Measurements from ENCODE around the gene MAP2K3. TPM values are rescaled to one million over a fixed set of nuclear protein-coding genes. Genes with fewer than 3 reads are reported as not detected.

Gene MAP2K3
- total RNA-seq, 4 donors from 2014 or later, result 44.4 to 148 (median 59.6) TPM

- 91% methylated on average over 13 of the region's 13 CpGs; no CpG with 5 or more reads in 1 of the 2 donors for WGBS, 2 donors (ENCODE audit: low coverage in 1 of 2)
- H3K27ac ChIP-seq, result no peak overlapping the region
- intact Hi-C loops (cut with DNase I; ENCODE audit: low total_unique reads) (no loop called here), in situ Hi-C loops (cut with MboI; ENCODE audit: low pct_ligation_motif_present in 1 of 4, low pct_unique_long_range_greater_than_20kb in 1 of 4, low sequenced_read_pairs in 3 of 4) (no loop called here)
- no peaks in the 10 kb centered on the region for H3K4me1 ChIP-seq
- DNase-seq, result no peak
- H3K36me3 ChIP-seq, result no peaks in the 10 kb centered on the region
- no peaks in the 10 kb centered on the region for H3K9me3 ChIP-seq
- no peak overlapping the region for H3K4me3 ChIP-seq
- TF ChIP-seq POLR2AphosphoS5 (IDR thresholded peaks at IDR 0.05) (no peak), EP300 (IDR thresholded peaks at IDR 0.05; ENCODE audit: low read depth) (no peak), POLR2A (IDR thresholded peaks at IDR 0.05) (no peak)
- H3K27me3 ChIP-seq, result no peaks in the 10 kb centered on the region
Observed at GRCh38 chr17:21354796-21355385, 70.4 kb downstream of the MAP2K3 start.

- intact Hi-C loops (cut with DNase I; ENCODE audit: low total_unique reads), result no loop called here
- 82% methylated on average over 12 of the region's 12 CpGs; no CpG with 5 or more reads in 1 of the 2 donors for WGBS, 2 donors (ENCODE audit: low coverage in 1 of 2)
Observed at GRCh38 chr17:21355586-21355985, 71.1 kb downstream of the MAP2K3 start.

GRCh38 chr17:21356537-21357127, 72.1 kb downstream of the MAP2K3 start:
- intact Hi-C loops (cut with DNase I; ENCODE audit: low total_unique reads) (no loop called here), in situ Hi-C loops (cut with MboI; ENCODE audit: low pct_ligation_motif_present in 1 of 4, low pct_unique_long_range_greater_than_20kb in 1 of 4, low sequenced_read_pairs in 3 of 4) (no loop called here)
- WGBS, 2 donors (ENCODE audit: low coverage in 1 of 2), result 89 to 93% methylated on average over 2 of the region's 2 CpGs
- Histone ChIP-seq H3K27me3 (no peaks in the 10 kb centered on the region), H3K4me3 (no peak overlapping the region), H3K4me1 (no peaks in the 10 kb centered on the region), H3K27ac (no peak overlapping the region), H3K9me3 (no peaks in the 10 kb centered on the region), H3K36me3 (no peaks in the 10 kb centered on the region)
- DNase-seq, result no peak
- TF ChIP-seq EP300 (IDR thresholded peaks at IDR 0.05; ENCODE audit: low read depth), result no peak
- TF ChIP-seq CTCF (IDR thresholded peaks at IDR 0.05), result no peak
- no peak for TF ChIP-seq POLR2A (IDR thresholded peaks at IDR 0.05)
- TF ChIP-seq POLR2AphosphoS5 (IDR thresholded peaks at IDR 0.05), result no peak

More at GRCh38 chr17:21355586-21355985, 71.1 kb downstream of the MAP2K3 start:
- DNase-seq, result no peak
- Histone ChIP-seq H3K36me3 (no peaks in the 10 kb centered on the region), H3K27me3 (no peaks in the 10 kb centered on the region), H3K9me3 (no peaks in the 10 kb centered on the region), H3K4me3 (no peak overlapping the region), H3K27ac (no peak overlapping the region), H3K4me1 (no peaks in the 10 kb centered on the region)
- in situ Hi-C loops (cut with MboI; ENCODE audit: low pct_ligation_motif_present in 1 of 4, low pct_unique_long_range_greater_than_20kb in 1 of 4, low sequenced_read_pairs in 3 of 4), result no loop called here
- TF ChIP-seq POLR2AphosphoS5 (IDR thresholded peaks at IDR 0.05) (no peak), EP300 (IDR thresholded peaks at IDR 0.05; ENCODE audit: low read depth) (no peak), CTCF (IDR thresholded peaks at IDR 0.05) (no peak), POLR2A (IDR thresholded peaks at IDR 0.05) (no peak)

- no peak for DNase-seq
- H3K4me1 ChIP-seq, result no peaks in the 10 kb centered on the region
- intact Hi-C loops (cut with DNase I; ENCODE audit: low total_unique reads), result no loop called here
- no peak overlapping the region for H3K4me3 ChIP-seq
- H3K36me3 ChIP-seq, result no peaks in the 10 kb centered on the region
- in situ Hi-C loops (cut with MboI; ENCODE audit: low pct_ligation_motif_present in 1 of 4, low pct_unique_long_range_greater_than_20kb in 1 of 4, low sequenced_read_pairs in 3 of 4), result no loop called here
- no peaks in the 10 kb centered on the region for H3K9me3 ChIP-seq
- WGBS, 2 donors (ENCODE audit: low coverage in 1 of 2), result 75 to 100% methylated on average over 1 to 5 of the region's 5 CpGs
- TF ChIP-seq POLR2AphosphoS5 (IDR thresholded peaks at IDR 0.05) (no peak), POLR2A (IDR thresholded peaks at IDR 0.05) (no peak), EP300 (IDR thresholded peaks at IDR 0.05; ENCODE audit: low read depth) (no peak), CTCF (IDR thresholded peaks at IDR 0.05) (no peak)
- no peak overlapping the region for H3K27ac ChIP-seq
- no peaks in the 10 kb centered on the region for H3K27me3 ChIP-seq
Observed at GRCh38 chr17:21357281-21357680, 72.8 kb downstream of the MAP2K3 start.

All from transverse colon (tissue), 4 donors.